Brain microvascular endothelial cell (primary cell): ENCODE data around the gene PBX4.

Experiments
- DNase-seq: peaks from one replicate; pipeline ENCODE4 v3.0.0-alpha.2; 2020
- H3K27ac ChIP-seq: fragments of 250-450 bp; sonication (Bioruptor Pico); 2 replicates; pipeline ENCODE4 v1.5.1; 2020; ENCODE audit warnings: mild to moderate bottlenecking, moderate library complexity
- H3K27me3 ChIP-seq: fragments of 250-450 bp; sonication (Bioruptor Pico); replicated peaks from 2 replicates; pipeline ENCODE4 v1.5.1; 2020; ENCODE audit warnings: mild to moderate bottlenecking
- H3K36me3 ChIP-seq: fragments of 250-450 bp; sonication (Bioruptor Pico); replicated peaks from 2 replicates; pipeline ENCODE4 v1.5.1; 2020; ENCODE audit warnings: mild to moderate bottlenecking
- H3K4me3 ChIP-seq: 2 replicates; pipeline ENCODE4 v1.5.1; 2011; ENCODE audit warnings: low read depth, mild to moderate bottlenecking, control low read depth, low read length, moderate library complexity
- in situ Hi-C: cut with HindIII; loops from 2 replicates; pipeline ENCODE4 v1.10.0; 2017; ENCODE audit warnings: low sequenced_read_pairs, low pct_ligation_motif_present
- TF ChIP-seq, protein P1 (sequence below): IDR thresholded peaks from 2 replicates; pipeline ENCODE4 v1.5.1; 2011; ENCODE audit warnings: low read depth, mild to moderate bottlenecking, moderate library complexity, low read length, control low read depth, inconsistent platforms; ENCODE audit errors: missing control alignments

PBX4 gene

DNA sequence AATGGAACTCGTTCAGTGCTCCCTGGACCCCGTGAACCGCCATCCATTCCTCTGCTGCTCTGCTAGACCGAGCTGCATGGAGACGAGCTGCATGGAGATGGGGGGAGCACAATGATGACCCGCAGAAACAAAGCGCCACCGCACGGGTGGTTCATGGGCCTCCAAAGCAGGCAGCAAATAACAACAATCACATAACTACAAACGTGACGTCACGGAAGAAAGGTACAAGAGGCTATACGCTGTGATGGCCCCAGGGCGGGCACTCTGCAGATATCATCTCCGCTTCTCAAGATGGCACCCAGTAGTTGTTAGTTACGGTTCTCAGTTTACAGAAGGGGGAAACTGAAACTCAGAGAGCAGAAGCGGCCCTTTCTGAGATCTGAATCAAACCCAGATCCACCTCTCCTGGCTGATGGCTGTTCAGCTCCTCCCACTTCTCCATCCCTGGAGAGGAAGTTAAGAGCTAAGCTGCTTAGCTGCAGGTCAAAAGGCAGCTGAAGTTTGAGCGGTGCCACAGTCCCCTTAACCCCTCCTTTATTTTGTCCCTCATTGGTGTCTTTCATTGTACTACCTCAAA is 43.3 kb upstream of the PBX4 start:
- no peak for DNase-seq
- TF ChIP-seq, protein P1, sequence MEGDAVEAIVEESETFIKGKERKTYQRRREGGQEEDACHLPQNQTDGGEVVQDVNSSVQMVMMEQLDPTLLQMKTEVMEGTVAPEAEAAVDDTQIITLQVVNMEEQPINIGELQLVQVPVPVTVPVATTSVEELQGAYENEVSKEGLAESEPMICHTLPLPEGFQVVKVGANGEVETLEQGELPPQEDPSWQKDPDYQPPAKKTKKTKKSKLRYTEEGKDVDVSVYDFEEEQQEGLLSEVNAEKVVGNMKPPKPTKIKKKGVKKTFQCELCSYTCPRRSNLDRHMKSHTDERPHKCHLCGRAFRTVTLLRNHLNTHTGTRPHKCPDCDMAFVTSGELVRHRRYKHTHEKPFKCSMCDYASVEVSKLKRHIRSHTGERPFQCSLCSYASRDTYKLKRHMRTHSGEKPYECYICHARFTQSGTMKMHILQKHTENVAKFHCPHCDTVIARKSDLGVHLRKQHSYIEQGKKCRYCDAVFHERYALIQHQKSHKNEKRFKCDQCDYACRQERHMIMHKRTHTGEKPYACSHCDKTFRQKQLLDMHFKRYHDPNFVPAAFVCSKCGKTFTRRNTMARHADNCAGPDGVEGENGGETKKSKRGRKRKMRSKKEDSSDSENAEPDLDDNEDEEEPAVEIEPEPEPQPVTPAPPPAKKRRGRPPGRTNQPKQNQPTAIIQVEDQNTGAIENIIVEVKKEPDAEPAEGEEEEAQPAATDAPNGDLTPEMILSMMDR: no peak

DNA sequence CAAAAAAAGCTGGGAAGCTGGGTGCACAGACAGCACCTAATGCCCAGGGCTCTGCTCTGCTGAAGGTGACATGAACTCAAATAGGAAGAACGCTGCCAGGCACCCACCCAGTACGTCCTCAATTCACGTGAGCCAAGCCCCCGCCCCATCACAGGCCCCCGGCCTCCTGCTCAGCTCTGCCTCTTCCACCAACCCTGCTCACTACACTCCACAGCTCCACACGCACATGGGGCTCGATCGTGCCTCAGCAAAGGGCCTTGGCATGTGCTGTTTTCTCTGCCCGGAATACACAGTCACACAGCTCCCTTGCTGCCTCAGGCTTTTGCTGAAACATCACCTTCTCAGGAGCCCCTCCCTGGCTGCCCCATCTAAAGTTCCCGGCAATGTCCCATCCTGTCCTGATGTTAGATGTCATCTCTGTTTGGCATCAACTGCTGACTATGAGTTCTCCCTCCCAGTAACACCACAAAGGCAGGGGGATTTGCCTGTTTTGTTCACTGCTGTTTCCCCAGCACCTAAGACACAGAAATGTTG is 42.7 kb upstream of the PBX4 start:
- no peak overlapping the region for H3K4me3 ChIP-seq
- no peaks in the 10 kb centered on the region for H3K27me3 ChIP-seq
- H3K27ac ChIP-seq: no peak overlapping the region
- no peak for DNase-seq
- peaks cover 35% of the 10 kb centered on the region for H3K36me3 ChIP-seq
- TF ChIP-seq, protein P1: no peak
- in situ Hi-C loops: no loop called here

More for the DNA sequence above, 43.3 kb upstream of the PBX4 start:
- Histone ChIP-seq H3K27me3 (no peaks in the 10 kb centered on the region), H3K4me3 (peak overlapping the region; percentile 97), H3K27ac (no peak overlapping the region), H3K36me3 (peaks cover 29% of the 10 kb centered on the region)
- in situ Hi-C loops: no loop called here

- Histone ChIP-seq H3K27me3 (no peaks in the 10 kb centered on the region), H3K27ac (no peak overlapping the region), H3K36me3 (peaks cover 49% of the 10 kb centered on the region), H3K4me3 (no peak overlapping the region)
- DNase-seq: no peak
- TF ChIP-seq, protein P1: no peak
- in situ Hi-C loops: no loop called here
Measured at GRCh38 chr19:19659646-19660245, 41.3 kb upstream of the PBX4 start.

- Histone ChIP-seq H3K36me3 (peaks cover 72% of the 10 kb centered on the region), H3K27ac (no peak overlapping the region), H3K27me3 (no peaks in the 10 kb centered on the region), H3K4me3 (no peak overlapping the region)
- no peak for DNase-seq
- TF ChIP-seq, protein P1: no peak
- in situ Hi-C loops: no loop called here
Measured at GRCh38 chr19:19657397-19657783, 38.9 kb upstream of the PBX4 start.

DNA sequence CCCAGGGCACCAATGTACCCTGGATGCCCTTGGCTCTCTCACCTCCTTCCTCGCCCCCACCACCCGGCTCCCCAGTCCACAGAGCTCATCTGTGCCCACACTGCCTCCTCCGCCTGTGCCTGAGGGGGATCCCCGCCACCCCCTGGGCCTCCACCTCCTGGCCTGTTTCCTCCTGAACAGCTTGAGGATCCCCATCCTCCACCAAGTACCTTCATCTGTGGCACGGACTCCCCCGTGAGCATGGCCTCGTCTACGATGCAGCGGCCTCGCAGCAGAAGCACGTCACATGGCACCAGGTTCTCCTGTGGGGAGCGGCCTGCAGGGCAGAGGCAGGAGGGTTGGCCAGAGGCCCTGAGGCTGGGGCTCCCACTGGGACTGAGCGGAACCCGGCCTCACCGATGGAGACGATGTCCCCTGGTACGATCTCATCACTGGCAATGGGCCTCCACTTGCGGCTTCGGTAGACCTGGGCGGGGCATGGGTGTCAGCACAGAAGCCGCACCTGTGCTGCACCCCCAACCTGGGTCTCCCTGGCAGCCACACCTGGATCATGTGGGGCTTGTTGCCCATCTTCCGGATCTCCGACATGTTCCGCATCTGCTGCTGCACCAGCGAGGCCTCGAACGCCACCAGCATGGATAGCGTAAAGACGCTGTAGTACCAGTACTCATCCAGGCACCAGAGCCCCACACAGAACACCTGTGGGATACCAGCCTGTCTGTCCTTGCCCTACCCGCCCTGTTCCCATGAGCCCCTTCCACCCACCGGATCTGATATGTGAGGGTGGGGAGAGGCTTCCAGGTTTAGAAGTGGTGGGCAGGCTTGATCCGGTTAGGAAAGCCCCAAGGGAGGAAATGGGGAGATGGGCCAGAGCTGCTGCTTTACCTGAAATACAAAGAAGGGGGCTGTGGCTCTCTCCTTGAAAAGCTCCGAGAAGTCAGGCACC is 38.2 kb upstream of the PBX4 start:
- Histone ChIP-seq H3K4me3 (no peak overlapping the region), H3K27ac (no peak overlapping the region), H3K36me3 (peaks cover 78% of the 10 kb centered on the region), H3K27me3 (no peaks in the 10 kb centered on the region)
- DNase-seq: no peak
- in situ Hi-C loops: no loop called here
- TF ChIP-seq, protein P1: no peak
